NB4 (cell line): Measurements from ENCODE around the gene ARPC2.

Experiments
- DNase-seq: peaks from one replicate; pipeline ENCODE4 v3.0.0; 2010; ENCODE audit warnings: low read depth
- H3K4me3 ChIP-seq: one replicate; pipeline ENCODE4 v1.5.1; 2011; ENCODE audit warnings: mild to moderate bottlenecking, low read depth, low read length, moderate library complexity
- MYC ChIP-seq: IDR thresholded peaks from 2 replicates; pipeline ENCODE4 v1.6.1; 2011; ENCODE audit warnings: low read depth, low read length
- POLR2A ChIP-seq: IDR thresholded peaks from 2 replicates; pipeline ENCODE4 v1.6.1; 2011; ENCODE audit warnings: mild to moderate bottlenecking; ENCODE audit not compliant: insufficient read length; ENCODE audit errors: extremely low read depth
- TF ChIP-seq, protein P1 (sequence below): IDR thresholded peaks from 2 replicates; pipeline ENCODE4 v1.6.1; 2011; ENCODE audit warnings: low read depth, low read length
- TF ChIP-seq, protein P2 (sequence below): IDR thresholded peaks from one replicate; pipeline ENCODE4 v1.5.1; 2012; ENCODE audit warnings: low read depth, low read length

ARPC2 gene

DNA sequence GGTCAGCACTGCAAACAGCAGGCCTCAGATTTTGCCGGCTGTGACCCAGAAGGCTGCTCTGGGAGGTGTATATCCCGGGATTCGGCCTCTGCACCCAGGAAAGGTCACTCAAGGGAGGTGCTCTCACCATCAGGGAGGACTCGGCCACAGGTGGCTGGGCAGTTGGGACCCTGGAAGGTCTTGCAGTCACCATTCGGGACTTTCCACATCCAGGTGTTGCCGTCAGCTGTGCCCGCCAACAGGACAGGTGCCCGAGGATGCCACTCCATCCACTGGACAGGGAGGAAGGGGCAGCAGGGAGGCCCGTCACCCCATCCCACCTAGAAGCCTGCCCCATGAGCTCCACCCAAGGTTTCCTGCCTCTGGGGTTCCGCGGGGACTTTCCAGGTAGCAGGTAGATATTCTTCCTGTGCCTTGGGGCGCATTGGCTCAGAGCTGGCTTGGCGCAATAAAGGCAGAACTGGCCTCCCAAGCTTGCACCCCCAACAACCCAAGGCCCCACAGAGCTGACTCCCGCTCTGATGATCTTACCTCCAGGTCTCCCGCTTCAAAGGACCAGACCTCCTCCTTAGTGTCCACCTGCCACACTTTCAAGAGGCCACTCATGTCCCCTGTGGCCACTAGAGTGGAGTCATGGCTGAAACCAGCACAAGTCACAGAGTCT is 49.5 kb downstream of the ARPC2 start:
- TF ChIP-seq MYC: no peak
- TF ChIP-seq, protein P1, sequence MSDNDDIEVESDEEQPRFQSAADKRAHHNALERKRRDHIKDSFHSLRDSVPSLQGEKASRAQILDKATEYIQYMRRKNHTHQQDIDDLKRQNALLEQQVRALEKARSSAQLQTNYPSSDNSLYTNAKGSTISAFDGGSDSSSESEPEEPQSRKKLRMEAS: no peak
- TF ChIP-seq POLR2A: no peak
- TF ChIP-seq, protein P2, sequence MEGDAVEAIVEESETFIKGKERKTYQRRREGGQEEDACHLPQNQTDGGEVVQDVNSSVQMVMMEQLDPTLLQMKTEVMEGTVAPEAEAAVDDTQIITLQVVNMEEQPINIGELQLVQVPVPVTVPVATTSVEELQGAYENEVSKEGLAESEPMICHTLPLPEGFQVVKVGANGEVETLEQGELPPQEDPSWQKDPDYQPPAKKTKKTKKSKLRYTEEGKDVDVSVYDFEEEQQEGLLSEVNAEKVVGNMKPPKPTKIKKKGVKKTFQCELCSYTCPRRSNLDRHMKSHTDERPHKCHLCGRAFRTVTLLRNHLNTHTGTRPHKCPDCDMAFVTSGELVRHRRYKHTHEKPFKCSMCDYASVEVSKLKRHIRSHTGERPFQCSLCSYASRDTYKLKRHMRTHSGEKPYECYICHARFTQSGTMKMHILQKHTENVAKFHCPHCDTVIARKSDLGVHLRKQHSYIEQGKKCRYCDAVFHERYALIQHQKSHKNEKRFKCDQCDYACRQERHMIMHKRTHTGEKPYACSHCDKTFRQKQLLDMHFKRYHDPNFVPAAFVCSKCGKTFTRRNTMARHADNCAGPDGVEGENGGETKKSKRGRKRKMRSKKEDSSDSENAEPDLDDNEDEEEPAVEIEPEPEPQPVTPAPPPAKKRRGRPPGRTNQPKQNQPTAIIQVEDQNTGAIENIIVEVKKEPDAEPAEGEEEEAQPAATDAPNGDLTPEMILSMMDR: no peak
- DNase-seq: no peak
- no peak overlapping the region for H3K4me3 ChIP-seq

DNA sequence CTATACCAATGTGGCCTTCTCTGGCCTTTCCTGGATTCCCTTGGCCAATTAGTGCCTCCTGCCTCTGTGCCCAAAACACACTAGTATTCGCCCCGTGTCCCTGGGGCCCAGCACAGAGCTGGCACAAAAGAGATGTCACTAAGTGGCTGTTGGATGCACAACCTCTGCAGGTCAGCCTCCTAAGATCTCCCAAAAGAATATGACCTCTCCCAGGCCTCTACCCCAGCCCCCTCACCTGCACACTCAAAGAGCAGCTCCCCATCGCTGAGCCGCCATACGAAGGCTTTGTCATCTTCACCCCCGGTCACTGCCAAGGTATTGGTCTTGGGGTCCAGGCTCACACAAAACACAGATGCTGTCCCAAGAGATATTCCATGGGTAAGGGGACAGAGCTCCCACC is 50.3 kb downstream of the ARPC2 start:
- H3K4me3 ChIP-seq: no peak overlapping the region
- DNase-seq: no peak
- TF ChIP-seq, protein P2: no peak
- no peak for TF ChIP-seq POLR2A
- TF ChIP-seq MYC: no peak
- TF ChIP-seq, protein P1: no peak

DNA sequence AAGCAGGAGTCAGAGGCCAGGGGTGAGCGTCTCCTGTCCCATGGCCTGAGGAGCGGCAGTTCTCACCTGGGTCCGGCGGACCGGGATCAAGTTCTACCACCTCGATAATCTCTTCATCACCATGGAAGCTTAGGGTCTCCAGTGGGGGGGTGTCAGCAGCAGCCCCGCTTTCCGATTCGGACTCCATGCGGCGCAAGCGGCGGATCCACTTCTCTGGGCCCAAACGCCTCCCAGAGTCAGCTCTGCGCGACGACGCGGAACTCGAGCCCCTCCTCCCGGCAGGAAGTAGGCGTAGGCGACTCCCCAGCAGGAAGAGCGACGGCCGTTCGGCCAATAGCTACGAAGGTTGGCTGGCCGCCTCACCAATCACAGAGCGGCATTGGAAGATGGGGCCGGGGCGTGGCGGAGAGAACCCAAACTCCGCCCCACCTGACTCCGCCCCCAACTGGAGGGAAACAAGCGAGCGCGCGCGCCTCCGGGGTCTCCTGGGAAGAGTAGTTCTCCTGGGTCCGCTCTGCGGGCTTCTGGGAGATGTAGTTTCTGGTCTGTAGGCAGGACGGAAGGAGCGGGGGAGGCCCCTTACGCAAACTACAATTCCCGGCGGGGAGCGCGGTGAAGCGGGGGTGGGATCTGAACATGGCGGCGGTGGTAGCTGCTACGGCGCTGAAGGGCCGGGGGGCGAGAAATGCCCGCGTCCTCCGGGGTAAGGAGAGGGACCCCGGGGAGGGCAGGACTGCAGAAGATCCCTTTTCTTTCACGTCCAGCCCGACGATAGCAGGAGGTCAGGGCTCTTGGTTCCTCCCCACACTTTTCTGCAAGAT is 53.1 kb downstream of the ARPC2 start, which contains the start of the genes AAMP and PNKD:
Gene AAMP (minus strand): TSS at position 238 of the 821 bp plus-strand sequence. CDS start 51 bp downstream, at position 187.
Gene PNKD (plus strand): TSS at position 620 of the 821 bp plus-strand sequence. CDS start 17 bp downstream, at position 637.
- H3K4me3 ChIP-seq: peak within 1 kb of the TSS; percentile 91
- TF ChIP-seq, protein P2: no peak
- TF ChIP-seq POLR2A (peak; percentile 85), MYC (peak; percentile 44)
- TF ChIP-seq, protein P1: peak; percentile 14; the same call in 1 of the 2 replicates
- DNase-seq: peak; percentile 100

DNA sequence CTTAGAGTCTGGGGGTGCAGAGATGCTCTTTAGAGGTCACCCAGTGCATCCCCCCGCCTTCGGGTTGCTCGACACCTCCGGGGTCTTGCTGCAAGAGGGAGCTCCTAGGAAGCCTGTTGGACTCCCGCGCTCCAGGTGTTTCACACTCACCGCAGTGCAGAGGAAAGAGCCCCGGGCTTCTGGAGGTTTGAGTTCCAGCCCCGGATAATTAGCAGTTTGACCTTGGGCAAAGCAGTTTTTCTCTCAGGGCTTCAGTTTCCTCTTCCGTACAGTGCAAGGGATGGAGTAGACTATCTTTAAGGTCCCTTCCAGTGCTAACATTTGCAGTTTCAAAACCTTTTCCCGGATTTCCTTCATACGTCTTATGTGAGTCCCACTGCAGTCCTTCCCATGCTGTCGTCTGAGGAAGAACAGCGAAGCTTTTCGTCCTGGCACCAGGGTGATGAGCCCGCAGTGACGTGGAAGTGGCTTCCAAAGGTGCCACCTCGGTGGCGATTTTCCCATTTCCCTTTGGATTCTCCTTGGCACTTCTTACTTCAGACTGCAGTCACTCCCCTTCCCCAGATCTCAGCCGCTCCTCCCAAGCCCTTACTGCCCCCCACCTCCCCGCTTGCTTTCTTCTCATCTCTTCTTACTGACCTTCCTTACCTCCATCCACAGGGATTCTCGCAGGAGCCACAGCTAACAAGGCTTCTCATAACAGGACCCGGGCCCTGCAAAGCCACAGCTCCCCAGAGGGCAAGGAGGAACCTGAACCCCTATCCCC is 53.9 kb downstream of the ARPC2 start:
- DNase-seq: no peak
- H3K4me3 ChIP-seq: peak overlapping the region; percentile 91
- no peak for TF ChIP-seq MYC
- no peak for TF ChIP-seq POLR2A
- TF ChIP-seq, protein P2: no peak

DNA sequence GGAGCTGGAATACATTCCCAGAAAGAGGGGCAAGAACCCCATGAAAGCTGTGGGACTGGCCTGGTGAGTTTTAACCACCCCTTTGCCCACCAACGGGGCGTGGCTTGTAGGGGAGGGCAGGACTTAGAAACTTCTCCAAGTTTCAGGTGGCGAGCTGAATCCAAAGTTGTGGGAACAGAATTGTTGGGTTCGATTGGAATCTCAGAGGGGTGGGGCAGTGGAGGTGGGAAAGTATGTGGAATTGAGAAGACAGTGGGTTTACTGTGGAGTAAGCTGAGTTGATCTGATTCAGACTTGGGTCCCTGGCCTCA is 54.5 kb downstream of the ARPC2 start:
- H3K4me3 ChIP-seq: peak overlapping the region; percentile 91
- TF ChIP-seq, protein P1: no peak
- no peak for TF ChIP-seq MYC
- DNase-seq: no peak
